NCI-H1930 (cell line): Measurements from ENCODE around the gene ITPKC.
"Not testable (repeated sequence)": the region's sequence is repeated elsewhere in the genome, so short reads cannot be mapped to it uniquely, and the experiment has no call there.

Experiments used
- DNase-seq, 2 experiments: peaks; one replicate each; lab custom pipeline; 2025; lab: John Stamatoyannopoulos, UW

Gene ITPKC

GRCh38 chr19:40768869-40769268 is 52.0 kb downstream of the ITPKC start:
- no peak for DNase-seq

GRCh38 chr19:40771101-40771862 is 54.4 kb downstream of the ITPKC start:
- DNase-seq: not testable (repeated sequence)

- no peak for DNase-seq
Observed at GRCh38 chr19:40774916-40775631, 58.2 kb downstream of the ITPKC start, which contains the start of gene MIA. Gene MIA (plus strand): TSS chr19:40775521. CDS start chr19:40775543, 22 bp downstream.

GRCh38 chr19:40775632-40776022 is 58.7 kb downstream of the ITPKC start:
- DNase-seq: no peak

GRCh38 chr19:40776364-40776763 is 59.5 kb downstream of the ITPKC start:
- no peak for DNase-seq

GRCh38 chr19:40776932-40777644 is 60.2 kb downstream of the ITPKC start:
- peak; percentile 85 to 90 for DNase-seq

- no peak for DNase-seq
Observed at GRCh38 chr19:40777645-40777936, 60.7 kb downstream of the ITPKC start.

GRCh38 chr19:40777937-40778705 is 61.2 kb downstream of the ITPKC start, which contains the start of gene RAB4B:
Gene RAB4B (plus strand): TSS chr19:40778247. CDS start chr19:40778376, 129 bp downstream.
- peak; percentile 100 for DNase-seq

GRCh38 chr19:40778706-40779284 is 61.9 kb downstream of the ITPKC start:
- no peak for DNase-seq

- no peak for DNase-seq
Observed at GRCh38 chr19:40780582-40780981, 63.7 kb downstream of the ITPKC start.

GRCh38 chr19:40781140-40781539 is 64.2 kb downstream of the ITPKC start:
- no peak for DNase-seq

GRCh38 chr19:40783711-40784110 is 66.8 kb downstream of the ITPKC start:
- no peak for DNase-seq

GRCh38 chr19:40784146-40784545 is 67.2 kb downstream of the ITPKC start:
- DNase-seq: not testable (repeated sequence)

- DNase-seq: no peak
Observed at GRCh38 chr19:40785526-40785925, 68.6 kb downstream of the ITPKC start.

GRCh38 chr19:40786060-40787037 is 69.4 kb downstream of the ITPKC start:
- no peak for DNase-seq
